SH-SY5Y (cell line): ENCODE results near the gene RSU1.

Source experiments
- GATA2 ChIP-seq: IDR thresholded peaks from 2 replicates; pipeline ENCODE4 v1.6.1; 2011; ENCODE audit warnings: mild to moderate bottlenecking, low read depth, low read length
- GATA3 ChIP-seq: IDR thresholded peaks from 2 replicates; pipeline ENCODE4 v1.6.1; 2011; ENCODE audit warnings: low read depth, mild to moderate bottlenecking, low read length, moderate library complexity

DNA sequence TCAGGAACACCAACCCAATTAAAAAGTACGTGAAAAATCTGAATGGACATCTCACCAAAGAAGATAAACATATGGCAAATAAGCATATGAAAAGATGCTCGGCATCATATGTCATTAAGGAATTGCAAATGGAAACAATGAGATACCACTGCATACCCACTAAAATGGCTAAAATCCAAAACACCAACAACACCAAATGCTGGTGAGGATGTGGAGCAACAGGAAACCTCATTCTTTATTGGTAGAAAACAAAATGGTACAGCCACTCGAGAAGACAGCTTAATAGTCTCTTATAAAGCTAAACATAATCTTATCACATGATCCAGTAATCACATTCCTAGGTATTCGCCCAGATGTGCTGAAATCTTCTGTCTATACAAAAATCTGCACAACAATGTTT is 13.1 kb downstream of the RSU1 start:
- no peak for TF ChIP-seq GATA2
- no peak for TF ChIP-seq GATA3
